HEK293 (cell line): ENCODE measurements around the gene NCOR2.

Source experiments
- CTCF ChIA-PET: fragments of 350-600 bp; formaldehyde crosslinking; extraction: SDS; loops from one replicate; lab custom pipeline; 2021; ENCODE audit warnings: antibody characterized with exemption; lab: Yijun Ruan, JAX
- POLR2A ChIA-PET: fragments of 300-600 bp; formaldehyde crosslinking; extraction: SDS; loops from one replicate; lab custom pipeline; 2020; ENCODE audit warnings: antibody characterized with exemption, inconsistent platforms; lab: Yijun Ruan, JAX
- H3K27ac ChIP-seq: fragments of 200-500 bp; sonication (Bioruptor generic); 2 replicates; pipeline ENCODE4 v1.5.1; 2014; ENCODE audit warnings: low read depth, low read length, control low read depth, inconsistent platforms; ENCODE audit errors: extremely low read depth
- H3K36me3 ChIP-seq, 2 experiments: fragments of 200-500 bp in 1 of 2; sonication (Bioruptor generic) in 1 of 2; 1 replicate in 1 of 2; 2 replicates in 1 of 2; pipeline ENCODE4 v1.5.1; 2014 to 2017; ENCODE audit warnings: inconsistent platforms in 2 of 2, low read length in 2 of 2; ENCODE audit not compliant: control insufficient read depth in 2 of 2, insufficient read depth in 1 of 2
- H3K4me1 ChIP-seq: fragments of 200-500 bp; sonication (Bioruptor generic); 2 replicates; pipeline ENCODE4 v1.5.1; 2014; ENCODE audit warnings: mild to moderate bottlenecking, low read length, inconsistent platforms; ENCODE audit not compliant: control insufficient read depth, insufficient read depth
- H3K4me3 ChIP-seq: 2 replicates; pipeline ENCODE4 v1.5.1; 2011; ENCODE audit warnings: low read depth, mild to moderate bottlenecking, control low read depth, low read length, moderate library complexity
- H3K9me3 ChIP-seq: fragments of 200-500 bp; sonication (Bioruptor generic); 2 replicates; pipeline ENCODE4 v1.5.1; 2014; ENCODE audit warnings: low read depth, low read length, inconsistent platforms; ENCODE audit not compliant: control insufficient read depth, insufficient read depth
- EGR2 ChIP-seq: fragments of 450-650 bp; formaldehyde crosslinking; IDR thresholded peaks from 2 replicates; pipeline ENCODE4 v1.5.1; 2016; ENCODE audit warnings: low read depth, missing biosample characterization, missing genetic modification characterization
- HOXD13 ChIP-seq: sonication (generic); formaldehyde crosslinking; IDR thresholded peaks from 2 replicates; pipeline ENCODE4 v1.8.0; 2022; ENCODE audit warnings: missing genetic modification reagents, borderline replicate concordance
- MZF1 ChIP-seq: fragments of 450-650 bp; formaldehyde crosslinking; IDR thresholded peaks from 2 replicates; pipeline ENCODE4 v1.5.1; 2017; ENCODE audit warnings: missing biosample characterization, missing genetic modification characterization, borderline replicate concordance
- SP2 ChIP-seq: fragments of 450-650 bp; formaldehyde crosslinking; IDR thresholded peaks from 2 replicates; pipeline ENCODE4 v1.5.1; 2016; ENCODE audit warnings: missing biosample characterization, missing genetic modification characterization
- ZEB2 ChIP-seq: fragments of 450-650 bp; formaldehyde crosslinking; IDR thresholded peaks from 2 replicates; pipeline ENCODE4 v1.5.1; 2016; ENCODE audit warnings: missing biosample characterization, missing genetic modification characterization
- ZFHX2 ChIP-seq: fragments of 450-650 bp; formaldehyde crosslinking; conservative IDR thresholded peaks from 2 replicates; pipeline ENCODE4 v1.5.1; 2016; ENCODE audit warnings: missing biosample characterization, missing genetic modification characterization
- ZNF114 ChIP-seq: fragments of 450-650 bp; formaldehyde crosslinking; IDR thresholded peaks from 2 replicates; pipeline ENCODE4 v1.5.0; 2017; ENCODE audit warnings: missing biosample characterization, missing genetic modification characterization
- ZNF174 ChIP-seq: fragments of 450-650 bp; formaldehyde crosslinking; IDR thresholded peaks from 2 replicates; pipeline ENCODE4 v1.5.0; 2017; ENCODE audit warnings: missing biosample characterization, mild to moderate bottlenecking, missing genetic modification characterization
- ZNF221 ChIP-seq: fragments of 450-650 bp; formaldehyde crosslinking; IDR thresholded peaks from 2 replicates; pipeline ENCODE4 v1.5.1; 2017; ENCODE audit warnings: missing biosample characterization, missing genetic modification characterization, borderline replicate concordance
- ZNF280D ChIP-seq: fragments of 450-650 bp; formaldehyde crosslinking; IDR thresholded peaks from 2 replicates; pipeline ENCODE4 v1.5.1; 2016; ENCODE audit warnings: missing biosample characterization, missing genetic modification characterization
- ZNF335 ChIP-seq: fragments of 450-650 bp; formaldehyde crosslinking; conservative IDR thresholded peaks from 2 replicates; pipeline ENCODE4 v1.5.1; 2016; ENCODE audit warnings: missing biosample characterization, missing genetic modification characterization
- ZNF423 ChIP-seq: fragments of 450-650 bp; formaldehyde crosslinking; IDR thresholded peaks from 2 replicates; pipeline ENCODE4 v1.5.1; 2016; ENCODE audit warnings: missing biosample characterization, missing genetic modification characterization
- ZNF449 ChIP-seq: fragments of 450-650 bp; formaldehyde crosslinking; IDR thresholded peaks from 2 replicates; pipeline ENCODE4 v1.5.1; 2017; ENCODE audit warnings: missing biosample characterization, mild to moderate bottlenecking, missing genetic modification characterization, moderate library complexity
- ZNF473 ChIP-seq: fragments of 450-650 bp; formaldehyde crosslinking; IDR thresholded peaks from 2 replicates; pipeline ENCODE4 v1.5.1; 2017; ENCODE audit warnings: missing biosample characterization, missing genetic modification characterization
- ZNF510 ChIP-seq: fragments of 450-650 bp; formaldehyde crosslinking; IDR thresholded peaks from 2 replicates; pipeline ENCODE4 v1.5.1; 2018; ENCODE audit warnings: mild to moderate bottlenecking, missing genetic modification characterization, missing biosample characterization; ENCODE audit not compliant: insufficient replicate concordance
- ZNF555 ChIP-seq: fragments of 450-650 bp; formaldehyde crosslinking; conservative IDR thresholded peaks from 2 replicates; pipeline ENCODE4 v1.5.1; 2017; ENCODE audit warnings: missing biosample characterization, mild to moderate bottlenecking, missing genetic modification characterization, inconsistent platforms
- ZNF624 ChIP-seq: fragments of 450-650 bp; formaldehyde crosslinking; IDR thresholded peaks from 2 replicates; pipeline ENCODE4 v1.5.1; 2017; ENCODE audit warnings: missing biosample characterization, missing genetic modification characterization
- ZNF654 ChIP-seq: fragments of 450-650 bp; formaldehyde crosslinking; IDR thresholded peaks from 2 replicates; pipeline ENCODE4 v1.5.1; 2016; ENCODE audit warnings: low read depth, missing biosample characterization, missing genetic modification characterization
- ZNF701 ChIP-seq: fragments of 450-650 bp; formaldehyde crosslinking; IDR thresholded peaks from 2 replicates; pipeline ENCODE4 v1.5.1; 2016; ENCODE audit warnings: missing biosample characterization, missing genetic modification characterization
- TF ChIP-seq, protein P1 (sequence below): fragments of 450-650 bp; formaldehyde crosslinking; IDR thresholded peaks from 2 replicates; pipeline ENCODE4 v1.5.1; 2016; ENCODE audit warnings: missing biosample characterization, missing genetic modification characterization
- TF ChIP-seq, protein P2 (sequence below): IDR thresholded peaks from 2 replicates; pipeline ENCODE4 v1.6.1; 2011; ENCODE audit warnings: mild to moderate bottlenecking, low read depth, low read length, borderline replicate concordance

NCOR2 gene

GRCh38 chr12:124566161-124566996, 1.0 kb downstream of the NCOR2 start (continued):
- TF ChIP-seq EGR2 (peak; percentile 71), ZEB2 (tag by site-specific recombination) (peak; percentile 91), ZNF624 (no peak), ZNF280D (tag by site-specific recombination) (no peak), SP2 (tag by site-specific recombination) (peak; percentile 89), ZNF555 (tag by site-specific recombination) (no peak), ZNF174 (tag by site-specific recombination) (no peak), MZF1 (tag by site-specific recombination) (no peak), ZNF701 (no peak)
- TF ChIP-seq, protein P1, sequence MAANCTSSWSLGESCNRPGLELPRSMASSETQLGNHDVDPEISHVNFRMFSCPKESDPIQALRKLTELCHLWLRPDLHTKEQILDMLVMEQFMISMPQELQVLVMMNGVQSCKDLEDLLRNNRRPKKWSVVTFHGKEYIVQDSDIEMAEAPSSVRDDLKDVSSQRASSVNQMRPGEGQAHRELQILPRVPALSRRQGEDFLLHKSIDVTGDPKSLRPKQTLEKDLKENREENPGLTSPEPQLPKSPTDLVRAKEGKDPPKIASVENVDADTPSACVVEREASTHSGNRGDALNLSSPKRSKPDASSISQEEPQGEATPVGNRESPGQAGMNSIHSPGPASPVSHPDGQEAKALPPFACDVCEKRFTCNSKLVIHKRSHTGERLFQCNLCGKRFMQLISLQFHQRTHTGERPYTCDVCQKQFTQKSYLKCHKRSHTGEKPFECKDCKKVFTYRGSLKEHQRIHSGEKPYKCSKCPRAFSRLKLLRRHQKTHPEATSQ (tag by site-specific recombination), result no peak

DNA sequence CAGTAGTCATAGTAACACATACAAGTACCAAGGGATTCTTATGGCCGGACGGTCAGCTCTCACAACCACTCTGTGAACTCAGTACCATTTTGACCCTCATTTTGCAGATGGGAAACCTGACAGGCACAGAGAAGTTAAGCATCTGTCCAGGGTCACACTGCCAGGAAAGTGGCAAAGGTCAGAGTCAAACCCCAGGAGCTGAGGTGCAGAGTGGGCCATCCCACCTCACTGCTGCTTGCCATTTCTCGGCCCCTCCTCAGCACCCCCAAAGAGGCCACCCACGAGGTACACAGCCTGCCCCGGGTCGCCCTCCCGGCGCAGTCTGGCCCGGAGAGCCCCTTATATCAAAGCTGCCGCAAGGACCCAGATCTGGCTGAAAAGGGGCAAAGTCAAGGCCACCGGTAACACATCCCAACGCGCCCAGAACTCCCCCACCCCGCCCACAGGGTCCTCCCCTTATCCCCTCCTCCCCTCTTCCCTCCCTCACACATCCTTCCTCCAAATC, 1.7 kb downstream of the NCOR2 start:
- no peak for TF ChIP-seq ZNF423
- TF ChIP-seq EGR2, result no peak
- TF ChIP-seq, protein P1 (tag by site-specific recombination), result no peak
- no peak for TF ChIP-seq HOXD13 (CRISPR knock-in tag)
- TF ChIP-seq ZNF654 (tag by site-specific recombination), result no peak
- TF ChIP-seq ZNF473 (tag by site-specific recombination), result no peak
- TF ChIP-seq ZNF114 (tag by site-specific recombination), result no peak
- TF ChIP-seq, protein P2, sequence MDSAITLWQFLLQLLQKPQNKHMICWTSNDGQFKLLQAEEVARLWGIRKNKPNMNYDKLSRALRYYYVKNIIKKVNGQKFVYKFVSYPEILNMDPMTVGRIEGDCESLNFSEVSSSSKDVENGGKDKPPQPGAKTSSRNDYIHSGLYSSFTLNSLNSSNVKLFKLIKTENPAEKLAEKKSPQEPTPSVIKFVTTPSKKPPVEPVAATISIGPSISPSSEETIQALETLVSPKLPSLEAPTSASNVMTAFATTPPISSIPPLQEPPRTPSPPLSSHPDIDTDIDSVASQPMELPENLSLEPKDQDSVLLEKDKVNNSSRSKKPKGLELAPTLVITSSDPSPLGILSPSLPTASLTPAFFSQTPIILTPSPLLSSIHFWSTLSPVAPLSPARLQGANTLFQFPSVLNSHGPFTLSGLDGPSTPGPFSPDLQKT, result no peak
- TF ChIP-seq ZNF335 (tag by site-specific recombination), result no peak
- TF ChIP-seq ZNF449 (tag by site-specific recombination), result no peak
- TF ChIP-seq ZNF221 (tag by site-specific recombination), result no peak
- TF ChIP-seq ZFHX2 (tag by site-specific recombination), result no peak
- no peak for TF ChIP-seq ZNF510 (tag by site-specific recombination)
- POLR2A ChIA-PET, result interaction anchor here (0.5 to 3.0 kb wide), 4 partner anchors 14 to 496 kb away, joined by 3 to 10 read pairs (median 6); no protein-coding TSS in a partner anchor
- peak overlapping the region; percentile 99; the same call in 1 of the 2 replicates for H3K27ac ChIP-seq
- H3K4me3 ChIP-seq, result peak overlapping the region; percentile 60
- CTCF ChIA-PET, result interaction anchor here (0.6 to 1.2 kb wide), 3 partner anchors 10 to 25 kb away, joined by 3 to 4 read pairs (median 3); no protein-coding TSS in a partner anchor
- H3K36me3 ChIP-seq, result no peaks in the 10 kb centered on the region
- peaks cover 5% of the 10 kb centered on the region for H3K4me1 ChIP-seq
- no peaks in the 10 kb centered on the region for H3K9me3 ChIP-seq
